PFSK-1 (cell line): Measurements from ENCODE around the gene DEGS1.

Experiments used
- FOXP2 ChIP-seq: optimal IDR thresholded peaks from 2 replicates; pipeline ENCODE3; 2011; ENCODE audit warnings: borderline replicate concordance, control low read depth, inconsistent platforms; ENCODE audit not compliant: insufficient read depth; ENCODE audit errors: extremely low read length, extremely low read depth
- POLR2AphosphoS5 ChIP-seq: IDR thresholded peaks from 2 replicates; pipeline ENCODE4 v1.6.1; 2012; ENCODE audit warnings: low read depth, mild to moderate bottlenecking, control low read depth, low read length, moderate library complexity
- SIN3A ChIP-seq: IDR thresholded peaks from 2 replicates; pipeline ENCODE4 v1.6.1; 2012; ENCODE audit warnings: mild to moderate bottlenecking, low read length, moderate library complexity, borderline replicate concordance; ENCODE audit not compliant: insufficient read depth
- TAF1 ChIP-seq: IDR thresholded peaks from 2 replicates; pipeline ENCODE4 v1.6.1; 2012; ENCODE audit warnings: low read length, control low read depth, borderline replicate concordance; ENCODE audit not compliant: insufficient read depth
- TF ChIP-seq, protein P1 (sequence below), 2 experiments: IDR thresholded peaks; 2 replicates each; pipeline versions ENCODE4 v1.6.1 to v1.8.0; 2011 to 2012; ENCODE audit warnings: low read depth in 2 of 2, low read length in 2 of 2, control low read depth in 1 of 2, inconsistent platforms in 1 of 2, mild to moderate bottlenecking in 1 of 2, moderate library complexity in 1 of 2; ENCODE audit not compliant: insufficient read depth in 1 of 2

Gene DEGS1

DNA sequence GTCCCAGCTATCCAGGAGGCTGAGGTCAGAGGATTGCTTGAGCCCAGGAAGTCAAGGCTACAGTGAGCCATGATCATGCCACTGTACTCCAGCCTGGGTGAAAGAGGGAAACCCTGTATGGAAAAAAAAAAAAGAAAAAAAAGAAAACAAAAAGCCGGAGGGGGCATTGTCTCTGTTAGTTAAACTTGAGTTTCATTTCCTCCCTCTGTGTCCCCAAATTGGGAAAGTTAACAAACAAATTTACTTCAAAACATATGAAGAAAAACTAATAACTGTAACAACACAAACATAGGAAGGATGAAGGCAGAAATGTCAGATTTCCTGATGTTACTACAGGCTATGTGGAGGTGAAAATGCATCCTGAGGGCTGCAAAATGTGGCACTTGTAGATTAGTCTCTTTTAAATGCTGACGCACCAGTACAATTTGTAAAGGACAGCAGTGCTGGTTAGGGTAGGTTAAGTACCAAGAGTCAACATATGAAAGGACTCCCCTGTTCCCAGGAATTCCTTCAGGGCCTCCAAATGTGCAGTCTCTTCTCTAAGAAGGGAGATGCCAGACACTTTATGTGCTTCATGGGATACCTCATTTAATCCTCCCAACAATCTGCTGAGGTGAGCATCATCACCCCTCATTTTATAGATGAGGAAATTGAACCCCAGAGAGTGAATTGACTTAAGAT is 52.9 kb downstream of the DEGS1 start:
- TF ChIP-seq TAF1 (no peak), FOXP2 (no peak), POLR2AphosphoS5 (no peak)
- TF ChIP-seq, protein P1, sequence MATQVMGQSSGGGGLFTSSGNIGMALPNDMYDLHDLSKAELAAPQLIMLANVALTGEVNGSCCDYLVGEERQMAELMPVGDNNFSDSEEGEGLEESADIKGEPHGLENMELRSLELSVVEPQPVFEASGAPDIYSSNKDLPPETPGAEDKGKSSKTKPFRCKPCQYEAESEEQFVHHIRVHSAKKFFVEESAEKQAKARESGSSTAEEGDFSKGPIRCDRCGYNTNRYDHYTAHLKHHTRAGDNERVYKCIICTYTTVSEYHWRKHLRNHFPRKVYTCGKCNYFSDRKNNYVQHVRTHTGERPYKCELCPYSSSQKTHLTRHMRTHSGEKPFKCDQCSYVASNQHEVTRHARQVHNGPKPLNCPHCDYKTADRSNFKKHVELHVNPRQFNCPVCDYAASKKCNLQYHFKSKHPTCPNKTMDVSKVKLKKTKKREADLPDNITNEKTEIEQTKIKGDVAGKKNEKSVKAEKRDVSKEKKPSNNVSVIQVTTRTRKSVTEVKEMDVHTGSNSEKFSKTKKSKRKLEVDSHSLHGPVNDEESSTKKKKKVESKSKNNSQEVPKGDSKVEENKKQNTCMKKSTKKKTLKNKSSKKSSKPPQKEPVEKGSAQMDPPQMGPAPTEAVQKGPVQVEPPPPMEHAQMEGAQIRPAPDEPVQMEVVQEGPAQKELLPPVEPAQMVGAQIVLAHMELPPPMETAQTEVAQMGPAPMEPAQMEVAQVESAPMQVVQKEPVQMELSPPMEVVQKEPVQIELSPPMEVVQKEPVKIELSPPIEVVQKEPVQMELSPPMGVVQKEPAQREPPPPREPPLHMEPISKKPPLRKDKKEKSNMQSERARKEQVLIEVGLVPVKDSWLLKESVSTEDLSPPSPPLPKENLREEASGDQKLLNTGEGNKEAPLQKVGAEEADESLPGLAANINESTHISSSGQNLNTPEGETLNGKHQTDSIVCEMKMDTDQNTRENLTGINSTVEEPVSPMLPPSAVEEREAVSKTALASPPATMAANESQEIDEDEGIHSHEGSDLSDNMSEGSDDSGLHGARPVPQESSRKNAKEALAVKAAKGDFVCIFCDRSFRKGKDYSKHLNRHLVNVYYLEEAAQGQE (IDR thresholded peaks at IDR 0.05; ENCODE audit: insufficient read depth in 1 of 2, low read depth in 2 of 2, low read length in 2 of 2): no peak

DNA sequence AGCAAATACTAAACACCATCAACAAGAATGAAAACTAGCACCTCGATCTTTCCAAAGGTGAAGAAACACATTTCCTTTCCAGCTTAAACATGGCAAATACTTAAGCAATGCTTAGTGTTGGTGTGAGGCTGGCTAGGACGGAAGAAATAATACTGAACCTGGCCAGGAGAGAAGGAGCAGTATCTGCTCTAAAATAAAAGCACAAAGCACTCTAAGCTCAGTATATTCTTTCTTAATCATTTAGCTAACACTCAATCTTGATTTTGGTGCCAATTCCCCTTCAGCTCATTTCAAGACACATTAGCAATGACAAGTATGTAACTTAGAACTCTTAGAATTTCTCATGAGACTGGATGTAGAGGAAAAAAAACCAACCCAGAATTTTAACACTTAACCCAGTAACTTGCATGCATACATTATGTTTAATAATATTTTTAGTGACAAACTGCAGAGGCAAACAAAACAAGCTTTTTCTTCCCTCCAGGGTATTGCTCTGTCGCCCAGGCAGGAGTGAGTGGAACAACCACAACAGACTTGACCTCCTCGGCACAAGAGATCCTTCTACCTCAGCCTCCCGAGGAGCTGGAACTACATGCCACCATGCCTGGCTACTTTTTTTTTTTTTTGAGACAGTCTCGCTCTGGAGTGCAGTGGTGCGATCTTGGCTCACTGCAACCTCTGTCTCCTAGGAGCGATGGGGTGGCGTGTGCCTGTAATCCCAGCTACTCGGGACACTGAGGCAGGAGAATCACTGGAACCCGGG is 54.3 kb downstream of the DEGS1 start:
- no peak for TF ChIP-seq FOXP2
- TF ChIP-seq POLR2AphosphoS5: no peak
- TF ChIP-seq, protein P1 (IDR thresholded peaks at IDR 0.05; ENCODE audit: insufficient read depth in 1 of 2, low read depth in 2 of 2, low read length in 2 of 2): no peak
- no peak for TF ChIP-seq SIN3A
- no peak for TF ChIP-seq TAF1

DNA sequence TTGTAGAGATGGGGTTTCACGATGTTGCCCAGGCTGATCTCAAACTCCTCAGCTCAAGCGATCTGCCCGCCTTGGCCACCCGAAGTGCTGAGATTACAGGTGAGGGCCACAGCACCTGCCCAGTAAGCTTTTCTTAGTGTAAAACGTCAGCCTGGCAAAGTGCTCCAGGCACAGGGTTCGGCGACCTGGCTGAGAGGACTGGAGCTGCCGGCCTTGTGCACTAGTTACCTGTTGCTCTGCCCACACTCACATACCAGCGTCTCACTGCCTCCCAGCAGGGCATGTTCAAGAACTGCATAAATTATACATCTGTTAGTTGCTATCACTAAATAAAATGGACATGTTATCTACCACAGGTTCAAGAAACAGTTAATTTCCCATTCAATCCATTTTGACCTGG is 55.2 kb downstream of the DEGS1 start:
- TF ChIP-seq SIN3A (no peak), POLR2AphosphoS5 (no peak), FOXP2 (no peak), TAF1 (no peak)
- TF ChIP-seq, protein P1 (IDR thresholded peaks at IDR 0.05; ENCODE audit: insufficient read depth in 1 of 2, low read depth in 2 of 2, low read length in 2 of 2): no peak

DNA sequence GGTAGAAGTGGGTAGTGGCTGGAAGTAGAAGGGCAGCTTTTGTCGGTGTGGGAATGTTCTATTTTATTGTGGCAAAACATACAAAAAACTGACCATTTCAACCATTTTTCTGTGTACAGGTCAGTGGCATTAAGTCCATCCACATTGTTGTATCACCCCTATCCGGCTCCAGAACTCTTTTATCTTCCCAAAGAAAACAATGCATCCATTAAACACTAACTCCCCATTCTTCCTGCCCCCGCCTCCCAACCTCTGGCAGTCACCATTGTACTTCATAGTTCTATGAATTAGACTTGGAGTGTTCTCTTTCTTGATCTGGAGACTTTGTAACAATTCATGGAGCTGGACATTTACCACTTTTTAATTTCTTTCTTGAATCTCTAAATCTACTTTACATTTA is 55.7 kb downstream of the DEGS1 start:
- TF ChIP-seq SIN3A (no peak), TAF1 (no peak), POLR2AphosphoS5 (no peak), FOXP2 (no peak)
- TF ChIP-seq, protein P1 (IDR thresholded peaks at IDR 0.05; ENCODE audit: insufficient read depth in 1 of 2, low read depth in 2 of 2, low read length in 2 of 2): no peak
